ENCODE results near the gene EVL. TPM values are rescaled to one million over a fixed set of nuclear protein-coding genes. Genes with fewer than 3 reads are reported as not detected.

Gene EVL
- total and polyA plus RNA-seq, 2 of the 8 experiments (the other 6 are each of a cell fraction or from before 2014, with no cell fraction given): 30.7 to 64.6 TPM

DNA sequence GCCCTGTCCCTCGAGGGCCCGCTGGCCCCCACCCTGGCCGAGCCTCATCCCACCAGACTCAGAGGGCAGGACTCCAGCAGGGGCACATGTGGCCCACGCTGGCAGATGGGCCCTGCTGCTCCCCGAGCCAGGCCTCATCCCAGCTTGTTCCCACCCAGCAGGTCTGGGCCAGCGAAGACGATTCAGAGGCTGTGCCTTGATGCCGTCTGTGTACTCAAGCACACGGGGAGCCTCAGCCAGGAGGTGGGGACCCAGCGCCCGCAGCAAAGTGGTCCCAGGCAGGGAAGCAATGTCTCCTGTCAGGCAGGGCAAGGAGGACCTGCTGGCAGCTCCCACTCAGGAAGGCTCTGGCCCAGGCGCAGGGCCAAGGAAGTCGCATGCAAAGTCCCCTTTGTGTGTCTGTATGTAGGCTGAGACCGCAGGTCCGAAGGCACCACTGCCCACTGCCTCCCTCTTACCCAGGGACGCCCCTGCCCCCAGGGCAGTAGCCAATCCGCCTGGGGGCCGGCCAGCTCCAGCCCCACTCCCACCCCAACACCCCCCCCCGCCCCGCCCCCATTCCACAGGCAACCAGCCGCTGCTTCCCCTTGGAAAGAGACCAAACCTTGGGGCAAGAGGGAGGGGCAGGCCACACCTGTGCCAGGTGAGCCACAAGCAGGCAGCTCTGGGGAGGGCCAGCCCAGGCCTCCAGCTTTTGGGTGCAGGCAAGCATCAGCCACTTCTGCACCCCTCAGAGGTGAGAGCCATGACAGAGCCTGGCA, 84.8 kb downstream of the EVL start:
- Histone ChIP-seq H2BK20ac (ENCODE audit: low read length) (no peak overlapping the region), H3K4me3 (ENCODE audit: extremely low read depth in 1 of 4, insufficient read depth in 2 of 4, low read depth in 3 of 4, low read length in 4 of 4) (no peak overlapping the region), H4K8ac (ENCODE audit: extremely low read depth, insufficient read depth, low read length) (no peak overlapping the region), H4K5ac (ENCODE audit: insufficient read length, low read depth, low read length) (no peak overlapping the region), H3K4me1 (replicated peaks in 1 of 4; ENCODE audit: control insufficient read depth in 3 of 4, insufficient read depth in 4 of 4, low read length in 3 of 4) (peaks cover 0 to 5% (median 2%) of the 10 kb centered on the region in 4 experiments; a peak in 1 of 7 replicates), H3K36me3 (ENCODE audit: control insufficient read depth in 2 of 4, insufficient read depth in 4 of 4, low read length in 3 of 4) (no peaks in the 10 kb centered on the region; a peak in 1 of 8 replicates), H3K23ac (ENCODE audit: insufficient read length) (no peak overlapping the region), H2BK12ac (ENCODE audit: low read depth, low read length) (peak overlapping the region; percentile 50; the same call in 1 of the 2 replicates), H3K4me2 (ENCODE audit: insufficient read depth in 1 of 2, low read depth in 2 of 2, low read length in 2 of 2) (no peak overlapping the region), H3K27ac (ENCODE audit: low read depth, low read length) (no peak overlapping the region), H3K9me3 (ENCODE audit: insufficient read depth in 2 of 2, low read depth in 1 of 2, low read length in 1 of 2) (no peaks in the 10 kb centered on the region), H3K18ac (ENCODE audit: extremely low read depth, low read length) (no peak overlapping the region; the same call in 1 of the 2 replicates), H3K23me2 (ENCODE audit: low read depth, low read length) (no peaks in the 10 kb centered on the region), H2BK5ac (ENCODE audit: low read depth, low read length) (no peak overlapping the region), H3K56ac (replicated peaks; ENCODE audit: insufficient read length, low read depth, low read length) (no peak overlapping the region), H2BK15ac (ENCODE audit: low read length) (no peak overlapping the region), H4K20me1 (replicated peaks in 1 of 2; ENCODE audit: control insufficient read depth in 1 of 2, insufficient read depth in 2 of 2, low read length in 2 of 2) (peaks cover 0 to 1% of the 10 kb centered on the region in 2 experiments), H3K79me1 (ENCODE audit: low read depth, low read length) (no peaks in the 10 kb centered on the region), H3K9ac (replicated peaks in 1 of 4; ENCODE audit: extremely low read depth in 1 of 4, low read depth in 3 of 4, low read length in 3 of 4) (no peak overlapping the region), H2AFZ (ENCODE audit: low read length) (no peak overlapping the region), H3K27me3 (replicated peaks in 1 of 4; ENCODE audit: control insufficient read depth in 3 of 4, extremely low read depth in 1 of 4, insufficient read depth in 3 of 4, low read length in 3 of 4) (no peaks in the 10 kb centered on the region), H3K79me2 (ENCODE audit: control insufficient read depth in 1 of 2, insufficient read depth in 2 of 2, low read length in 2 of 2) (no peaks in the 10 kb centered on the region; a peak in 1 of 4 replicates), H2AK5ac (ENCODE audit: low read depth, low read length) (no peak overlapping the region), H3K14ac (ENCODE audit: insufficient read length) (no peak overlapping the region), H3K4ac (replicated peaks; ENCODE audit: insufficient read length, low read depth, low read length) (no peak overlapping the region), H2BK120ac (replicated peaks; ENCODE audit: low read depth, low read length) (no peak overlapping the region), H4K91ac (replicated peaks; ENCODE audit: insufficient read length, low read length) (peak overlapping the region; percentile 27)
- CTCF ChIA-PET (ENCODE audit: partially characterized antibody): interaction anchor here (19.5 kb wide), 1 partner anchor 14 kb away, joined by 307 read pairs; no protein-coding TSS in a partner anchor
- FAIRE-seq (no peak), DNase-seq (ENCODE audit: low read depth in 1 of 2, low spot score in 2 of 2) (no peak)
- POLR2A ChIA-PET (ENCODE audit: partially characterized antibody): no interaction called here
- 86% methylated on average over 14 of the region's 21 CpGs; no CpG with 5 or more reads in 1 of the 2 experiments for WGBS, 2 experiments (ENCODE audit: extremely low coverage in 1 of 2, insufficient coverage in 1 of 2, insufficient read length in 1 of 2, insufficient replicate concordance in 2 of 2, low coverage in 1 of 2, low lambda C conversion rate in 2 of 2, missing lambda C conversion rate in 1 of 2)
- TF ChIP-seq YY1 (IDR thresholded peaks at IDR 0.05; ENCODE audit: low read depth, low read length) (no peak), SP1 (IDR thresholded peaks at IDR 0.05; ENCODE audit: low read depth, low read length) (no peak), CHD2 (IDR thresholded peaks at IDR 0.05; ENCODE audit: low read length) (no peak), SIN3A (conservative IDR thresholded peaks at IDR 0.05 in 1 of 2, IDR thresholded peaks at IDR 0.05 in 1 of 2; ENCODE audit: low read depth in 1 of 2, low read length in 2 of 2) (no peak), RNF2 (IDR thresholded peaks at IDR 0.05; ENCODE audit: borderline replicate concordance, low read depth, low read length, missing control alignments, poor library complexity, severe bottlenecking) (no peak), POLR2A (IDR thresholded peaks at IDR 0.05; ENCODE audit: control extremely low read depth in 1 of 2, low read depth in 2 of 2, low read length in 2 of 2) (no peak), SIRT6 (IDR thresholded peaks at IDR 0.05; ENCODE audit: low read length) (no peak)
- TF ChIP-seq, protein P1, sequence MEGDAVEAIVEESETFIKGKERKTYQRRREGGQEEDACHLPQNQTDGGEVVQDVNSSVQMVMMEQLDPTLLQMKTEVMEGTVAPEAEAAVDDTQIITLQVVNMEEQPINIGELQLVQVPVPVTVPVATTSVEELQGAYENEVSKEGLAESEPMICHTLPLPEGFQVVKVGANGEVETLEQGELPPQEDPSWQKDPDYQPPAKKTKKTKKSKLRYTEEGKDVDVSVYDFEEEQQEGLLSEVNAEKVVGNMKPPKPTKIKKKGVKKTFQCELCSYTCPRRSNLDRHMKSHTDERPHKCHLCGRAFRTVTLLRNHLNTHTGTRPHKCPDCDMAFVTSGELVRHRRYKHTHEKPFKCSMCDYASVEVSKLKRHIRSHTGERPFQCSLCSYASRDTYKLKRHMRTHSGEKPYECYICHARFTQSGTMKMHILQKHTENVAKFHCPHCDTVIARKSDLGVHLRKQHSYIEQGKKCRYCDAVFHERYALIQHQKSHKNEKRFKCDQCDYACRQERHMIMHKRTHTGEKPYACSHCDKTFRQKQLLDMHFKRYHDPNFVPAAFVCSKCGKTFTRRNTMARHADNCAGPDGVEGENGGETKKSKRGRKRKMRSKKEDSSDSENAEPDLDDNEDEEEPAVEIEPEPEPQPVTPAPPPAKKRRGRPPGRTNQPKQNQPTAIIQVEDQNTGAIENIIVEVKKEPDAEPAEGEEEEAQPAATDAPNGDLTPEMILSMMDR (IDR thresholded peaks at IDR 0.05; ENCODE audit: control extremely low read depth in 1 of 3, insufficient read depth in 1 of 3, low read depth in 1 of 3, low read length in 3 of 3): no peak
- TF ChIP-seq, protein P2, sequence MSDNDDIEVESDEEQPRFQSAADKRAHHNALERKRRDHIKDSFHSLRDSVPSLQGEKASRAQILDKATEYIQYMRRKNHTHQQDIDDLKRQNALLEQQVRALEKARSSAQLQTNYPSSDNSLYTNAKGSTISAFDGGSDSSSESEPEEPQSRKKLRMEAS (IDR thresholded peaks at IDR 0.05): no peak

Measured in H1 (cell line).